ENCODE data around the gene CFAP77.
A peak's percentile ranks its signal among the peaks of the same experiment; 100 is the strongest.

The CFAP77 gene

GRCh38 chr9:132518626-132519025, 108.6 kb downstream of the CFAP77 start:
- TF ChIP-seq ZNF544 (tag by site-specific recombination; IDR thresholded peaks at IDR 0.05) (no peak), ZBTB7A (tag by site-specific recombination; IDR thresholded peaks at IDR 0.05; ENCODE audit: low read depth) (no peak), GLI2 (tag by site-specific recombination; IDR thresholded peaks at IDR 0.05; ENCODE audit: borderline replicate concordance, low read depth) (no peak)
- CTCF ChIA-PET: interaction anchor here (1.2 to 2.8 kb wide), 3 partner anchors 11 to 107 kb away, joined by 4 to 11 read pairs (median 8); no protein-coding TSS in a partner anchor
- no peaks in the 10 kb centered on the region for H3K9me3 ChIP-seq (ENCODE audit: control insufficient read depth, insufficient read depth, low read depth, low read length)
- no peaks in the 10 kb centered on the region for H3K4me1 ChIP-seq (ENCODE audit: control insufficient read depth, insufficient read depth, low read length)
- POLR2A ChIA-PET: no interaction called here
- H3K36me3 ChIP-seq (ENCODE audit: control insufficient read depth in 2 of 2, insufficient read depth in 1 of 2, low read length in 2 of 2): no peaks in the 10 kb centered on the region
- no peak overlapping the region for H3K4me3 ChIP-seq (ENCODE audit: low read depth, low read length)
- no peak overlapping the region for H3K27ac ChIP-seq (ENCODE audit: extremely low read depth, low read depth, low read length)

- Histone ChIP-seq H3K4me3 (ENCODE audit: low read depth, low read length) (no peak overlapping the region), H3K4me1 (ENCODE audit: control insufficient read depth, insufficient read depth, low read length) (no peaks in the 10 kb centered on the region), H3K27ac (ENCODE audit: extremely low read depth, low read depth, low read length) (no peak overlapping the region), H3K36me3 (ENCODE audit: control insufficient read depth in 2 of 2, insufficient read depth in 1 of 2, low read length in 2 of 2) (no peaks in the 10 kb centered on the region), H3K9me3 (ENCODE audit: control insufficient read depth, insufficient read depth, low read depth, low read length) (no peaks in the 10 kb centered on the region)
- TF ChIP-seq ZNF2 (tag by site-specific recombination; IDR thresholded peaks at IDR 0.05) (no peak), ZNF792 (tag by site-specific recombination; IDR thresholded peaks at IDR 0.05) (no peak), ZBTB1 (tag by site-specific recombination; IDR thresholded peaks at IDR 0.05) (no peak), EGR2 (tag by site-specific recombination; IDR thresholded peaks at IDR 0.05; ENCODE audit: low read depth) (peak; percentile 96), ZFHX2 (tag by site-specific recombination; conservative IDR thresholded peaks at IDR 0.05) (peak; percentile 93)
- ChIA-PET POLR2A (no interaction called here), CTCF (interaction anchor here (2.8 kb wide), 1 partner anchor 11 kb away, joined by 11 read pairs; no protein-coding TSS in a partner anchor)
Observed at GRCh38 chr9:132519033-132519432, 109.0 kb downstream of the CFAP77 start.

- no peaks in the 10 kb centered on the region for H3K9me3 ChIP-seq (ENCODE audit: control insufficient read depth, insufficient read depth, low read depth, low read length)
- CTCF ChIA-PET: interaction anchor here (0.6 to 1.1 kb wide), 4 partner anchors 10 to 176 kb away, joined by 3 to 4 read pairs (median 3); no protein-coding TSS in a partner anchor
- POLR2A ChIA-PET: no interaction called here
Observed at GRCh38 chr9:132520612-132521011, 110.6 kb downstream of the CFAP77 start.

GRCh38 chr9:132525308-132526023, 115.5 kb downstream of the CFAP77 start:
- H3K9me3 ChIP-seq (ENCODE audit: control insufficient read depth, insufficient read depth, low read depth, low read length): no peaks in the 10 kb centered on the region
- H3K36me3 ChIP-seq (ENCODE audit: control insufficient read depth in 2 of 2, insufficient read depth in 1 of 2, low read length in 2 of 2): no peaks in the 10 kb centered on the region
- H3K4me3 ChIP-seq (ENCODE audit: low read depth, low read length): no peak overlapping the region
- ChIA-PET CTCF (interaction anchor here (0.6 to 2.2 kb wide), 6 partner anchors 17 to 871 kb away, joined by 3 to 5 read pairs (median 4); no protein-coding TSS in a partner anchor), POLR2A (no interaction called here)
- TF ChIP-seq ZNF658 (tag by site-specific recombination; IDR thresholded peaks at IDR 0.05) (no peak), ZNF529 (tag by site-specific recombination; IDR thresholded peaks at IDR 0.05; ENCODE audit: insufficient replicate concordance) (peak; percentile 91)
- H3K4me1 ChIP-seq (ENCODE audit: control insufficient read depth, insufficient read depth, low read length): no peaks in the 10 kb centered on the region
- no peak overlapping the region for H3K27ac ChIP-seq (ENCODE audit: extremely low read depth, low read depth, low read length)

More at GRCh38 chr9:132520612-132521011, 110.6 kb downstream of the CFAP77 start:
- Histone ChIP-seq H3K36me3 (ENCODE audit: control insufficient read depth in 2 of 2, insufficient read depth in 1 of 2, low read length in 2 of 2) (no peaks in the 10 kb centered on the region), H3K27ac (ENCODE audit: extremely low read depth, low read depth, low read length) (no peak overlapping the region), H3K4me3 (ENCODE audit: low read depth, low read length) (no peak overlapping the region), H3K4me1 (ENCODE audit: control insufficient read depth, insufficient read depth, low read length) (no peaks in the 10 kb centered on the region)
- TF ChIP-seq ZNF416 (tag by site-specific recombination; IDR thresholded peaks at IDR 0.05): no peak
- no peak for TF ChIP-seq ZNF24 (tag by site-specific recombination; IDR thresholded peaks at IDR 0.05)
- no peak for TF ChIP-seq ZNF544 (tag by site-specific recombination; IDR thresholded peaks at IDR 0.05)

GRCh38 chr9:132531195-132531594, 121.2 kb downstream of the CFAP77 start:
- TF ChIP-seq ZNF19 (tag by site-specific recombination; IDR thresholded peaks at IDR 0.05; ENCODE audit: low read depth): no peak
- no peak for TF ChIP-seq ZNF274 (IDR thresholded peaks at IDR 0.05; ENCODE audit: low read length)
- TF ChIP-seq ZNF274 (tag by site-specific recombination; IDR thresholded peaks at IDR 0.05; ENCODE audit: borderline replicate concordance): no peak
- no peak for TF ChIP-seq ZBTB21 (tag by site-specific recombination; IDR thresholded peaks at IDR 0.05)
- TF ChIP-seq ZNF18 (tag by site-specific recombination; IDR thresholded peaks at IDR 0.05): peak; percentile 97
- TF ChIP-seq ZNF366 (tag by site-specific recombination; conservative IDR thresholded peaks at IDR 0.05): no peak
- TF ChIP-seq ZFHX2 (tag by site-specific recombination; conservative IDR thresholded peaks at IDR 0.05): peak; percentile 62
- 0 out of 2 replicates have a peak, but pooled peaks have one; percentile 28 for TF ChIP-seq GLIS1 (tag by site-specific recombination; IDR thresholded peaks at IDR 0.05)
- no peak overlapping the region for H3K4me3 ChIP-seq (ENCODE audit: low read depth, low read length)
- POLR2A ChIA-PET: no interaction called here
- H3K9me3 ChIP-seq (ENCODE audit: control insufficient read depth, insufficient read depth, low read depth, low read length): no peaks in the 10 kb centered on the region
- H3K27ac ChIP-seq (ENCODE audit: extremely low read depth, low read depth, low read length): no peak overlapping the region
- CTCF ChIA-PET: interaction anchor here (1.4 kb wide), 1 partner anchor 24 kb away, joined by 6 read pairs; no protein-coding TSS in a partner anchor
- H3K4me1 ChIP-seq (ENCODE audit: control insufficient read depth, insufficient read depth, low read length): no peaks in the 10 kb centered on the region
- no peaks in the 10 kb centered on the region for H3K36me3 ChIP-seq (ENCODE audit: control insufficient read depth in 2 of 2, insufficient read depth in 1 of 2, low read length in 2 of 2)
